GM13977 (cell line): ENCODE results near the gene MICU1.

Source experiments
- DNase-seq: peaks from one replicate; pipeline ENCODE4 v3.0.0; 2012; ENCODE audit warnings: low spot score
- CTCF ChIP-seq: IDR thresholded peaks from 2 replicates; pipeline ENCODE4 v1.5.1; 2012; ENCODE audit warnings: mild to moderate bottlenecking, control low read depth; ENCODE audit not compliant: insufficient read depth; ENCODE audit errors: extremely low read depth, missing control alignments
- in situ Hi-C: fragments of 300-500 bp; cut with MboI; formaldehyde crosslinking; loops from one replicate; pipeline ENCODE4 v1.12.0; 2022; ENCODE audit warnings: low sequenced_read_pairs, low pct_unique_long_range_greater_than_20kb, mixed read lengths, inconsistent platforms; ENCODE audit not compliant: unreplicated experiment

Gene MICU1

GRCh38 chr10:72323108-72323749 is 302.6 kb downstream of the MICU1 start:
- TF ChIP-seq CTCF = no peak
- DNase-seq = no peak
- in situ Hi-C loops = no loop called here

- no peak for TF ChIP-seq CTCF
- DNase-seq = no peak
- in situ Hi-C loops = no loop called here
Observed at GRCh38 chr10:72322280-72323058, 303.4 kb downstream of the MICU1 start.

- TF ChIP-seq CTCF = no peak
- in situ Hi-C loops = no loop called here
- DNase-seq = no peak
Observed at GRCh38 chr10:72322030-72322279, 303.9 kb downstream of the MICU1 start.

GRCh38 chr10:72321248-72322029 is 304.4 kb downstream of the MICU1 start:
- TF ChIP-seq CTCF = no peak
- in situ Hi-C loops = no loop called here

GRCh38 chr10:72320676-72321247 is 305.1 kb downstream of the MICU1 start:
- no peak for TF ChIP-seq CTCF
- in situ Hi-C loops = no loop called here
- peak; percentile 88 for DNase-seq

More at GRCh38 chr10:72321248-72322029, 304.4 kb downstream of the MICU1 start:
- no peak for DNase-seq

- in situ Hi-C loops = no loop called here
- TF ChIP-seq CTCF = no peak
- peak; percentile 90 for DNase-seq
Observed at GRCh38 chr10:72319416-72320254, 306.2 kb downstream of the MICU1 start.
